HUES6 (cell line): Measurements from ENCODE around the gene DLX6.
A peak's percentile ranks its signal among the peaks of the same experiment; 100 is the strongest.

Source experiments
- H3K27ac ChIP-seq: 2 replicates; pipeline ENCODE4 v1.7.0; 2013; ENCODE audit warnings: low read depth, mild to moderate bottlenecking, low read length, inconsistent platforms
- H3K27me3 ChIP-seq: 2 replicates; pipeline ENCODE4 v1.6.1; 2013; ENCODE audit warnings: low read length; ENCODE audit not compliant: control insufficient read depth, insufficient read depth
- H3K36me3 ChIP-seq: 2 replicates; pipeline ENCODE4 v1.6.1; 2013; ENCODE audit warnings: low read length; ENCODE audit not compliant: control insufficient read depth, insufficient read depth
- H3K4me1 ChIP-seq: 2 replicates; pipeline ENCODE4 v1.6.1; 2013; ENCODE audit warnings: low read length; ENCODE audit not compliant: control insufficient read depth, insufficient read depth
- H3K4me3 ChIP-seq: 2 replicates; pipeline ENCODE4 v1.5.1; 2013; ENCODE audit warnings: low read depth, low read length
- H3K9ac ChIP-seq: one replicate; pipeline ENCODE4 v1.6.1; 2013; ENCODE audit warnings: mild to moderate bottlenecking, low read length
- H3K9me3 ChIP-seq: 2 replicates; pipeline ENCODE4 v1.6.1; 2013; ENCODE audit warnings: low read depth, low read length; ENCODE audit not compliant: control insufficient read depth, insufficient read depth

DLX6 gene

DNA sequence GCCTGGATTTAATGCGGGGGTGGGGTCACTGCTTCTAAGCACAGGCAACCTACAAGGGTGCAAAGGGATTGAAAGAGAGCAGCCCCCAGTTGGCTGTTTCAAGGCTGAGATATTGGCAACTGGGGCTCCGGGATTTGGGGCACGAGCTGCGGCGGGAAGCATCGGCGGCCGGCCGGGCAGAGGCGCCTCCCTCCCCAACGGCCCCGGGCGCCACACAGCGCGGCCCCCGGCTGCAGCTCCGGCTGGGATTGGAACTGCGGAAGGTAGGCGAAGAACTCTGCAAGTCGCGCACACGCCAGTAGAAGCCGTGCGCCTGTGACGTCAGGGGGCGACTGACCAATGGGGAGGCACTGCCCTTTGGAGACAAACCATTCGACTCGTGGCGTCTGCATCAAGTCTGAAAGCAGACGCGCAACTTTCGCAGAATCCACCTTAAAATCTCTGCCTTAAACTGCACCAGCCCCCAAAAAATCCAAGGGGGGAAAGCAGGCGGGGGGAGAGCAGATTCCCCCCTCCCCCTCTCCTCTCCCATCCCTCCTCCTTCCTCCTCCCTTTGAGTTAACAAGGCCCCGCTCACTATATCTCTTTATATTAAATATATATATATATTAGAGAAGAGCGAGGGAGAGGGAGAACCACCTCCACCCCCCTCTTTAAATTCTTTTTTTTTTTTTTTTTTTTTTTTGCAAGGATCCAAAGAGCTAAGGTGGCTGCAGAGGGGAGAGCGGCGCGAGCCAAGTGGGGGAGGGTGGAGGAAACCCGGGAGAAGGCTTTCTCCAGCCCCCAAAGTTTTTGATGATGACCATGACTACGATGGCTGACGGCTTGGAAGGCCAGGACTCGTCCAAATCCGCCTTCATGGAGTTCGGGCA lies at the start of gene DLX6:
Gene DLX6, plus strand, starts transcription at position 371 of the 872 bp plus-strand sequence. Its CDS starts 425 bp downstream, at position 796.
- Histone ChIP-seq H3K9ac (no peak within 1 kb of the TSS), H3K27ac (no peak within 1 kb of the TSS), H3K27me3 (peaks cover 99% of the 10 kb centered on the region), H3K4me3 (peak within 1 kb of the TSS; percentile 73), H3K36me3 (no peaks in the 10 kb centered on the region), H3K9me3 (no peaks in the 10 kb centered on the region), H3K4me1 (peaks cover 46% of the 10 kb centered on the region)

DNA sequence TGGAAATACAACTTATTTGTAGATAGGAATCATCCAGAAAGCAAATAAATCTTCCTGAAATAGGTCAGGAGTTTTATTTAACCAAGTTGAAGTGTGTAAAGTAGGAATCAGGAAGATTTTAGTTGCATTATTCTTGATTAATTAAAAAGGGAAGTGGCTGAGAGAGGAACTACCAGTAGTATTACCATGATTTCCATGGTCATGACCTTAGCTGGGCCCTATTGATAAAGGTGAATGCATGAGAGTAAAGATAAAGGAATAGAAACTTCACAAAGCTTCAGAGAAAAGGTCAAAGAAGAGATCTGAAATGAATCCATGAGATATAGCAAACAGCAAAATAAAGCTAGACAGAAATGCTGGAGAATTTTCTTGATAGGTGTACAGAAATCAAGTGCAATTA lies 46.2 kb upstream of the DLX6 start:
- H3K27ac ChIP-seq, result no peak overlapping the region
- no peak overlapping the region for H3K9ac ChIP-seq
- H3K27me3 ChIP-seq, result peaks cover 21% of the 10 kb centered on the region
- no peaks in the 10 kb centered on the region for H3K36me3 ChIP-seq
- H3K9me3 ChIP-seq, result no peaks in the 10 kb centered on the region
- no peak overlapping the region for H3K4me3 ChIP-seq
- no peaks in the 10 kb centered on the region for H3K4me1 ChIP-seq

DNA sequence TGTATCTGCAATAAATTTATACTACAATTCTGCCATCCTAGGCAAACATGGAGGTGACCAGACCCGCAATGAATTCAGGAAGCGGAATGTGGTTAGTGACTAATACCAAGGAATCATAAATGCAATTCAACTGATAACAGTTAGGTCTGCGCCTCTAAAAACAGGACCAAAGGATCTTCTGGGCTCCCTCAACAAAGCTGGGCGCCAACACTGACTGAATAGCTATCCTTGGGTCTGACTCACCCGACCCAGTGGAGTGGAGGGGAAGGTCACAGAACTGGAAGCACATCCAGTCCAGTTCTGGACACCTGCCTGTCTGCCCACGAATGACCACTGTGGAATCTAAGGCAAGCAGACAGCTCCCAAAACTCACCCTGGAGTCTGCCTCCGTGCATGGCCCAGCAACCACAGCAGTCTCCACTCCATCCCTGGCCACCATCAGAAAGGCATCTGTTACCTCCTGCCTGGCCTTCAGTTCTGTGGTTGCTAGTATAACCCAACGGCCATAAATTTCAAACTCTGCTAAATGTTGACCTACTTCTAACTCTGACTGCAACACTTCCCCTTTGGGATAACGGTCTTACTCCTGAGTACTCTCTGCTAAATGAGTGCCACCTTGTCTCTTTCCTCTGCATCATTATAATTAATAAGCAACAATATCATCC lies 43.0 kb upstream of the DLX6 start:
- Histone ChIP-seq H3K27me3 (peaks cover 35% of the 10 kb centered on the region), H3K27ac (no peak overlapping the region), H3K9me3 (no peaks in the 10 kb centered on the region), H3K4me3 (no peak overlapping the region), H3K9ac (no peak overlapping the region), H3K36me3 (no peaks in the 10 kb centered on the region), H3K4me1 (no peaks in the 10 kb centered on the region)

DNA sequence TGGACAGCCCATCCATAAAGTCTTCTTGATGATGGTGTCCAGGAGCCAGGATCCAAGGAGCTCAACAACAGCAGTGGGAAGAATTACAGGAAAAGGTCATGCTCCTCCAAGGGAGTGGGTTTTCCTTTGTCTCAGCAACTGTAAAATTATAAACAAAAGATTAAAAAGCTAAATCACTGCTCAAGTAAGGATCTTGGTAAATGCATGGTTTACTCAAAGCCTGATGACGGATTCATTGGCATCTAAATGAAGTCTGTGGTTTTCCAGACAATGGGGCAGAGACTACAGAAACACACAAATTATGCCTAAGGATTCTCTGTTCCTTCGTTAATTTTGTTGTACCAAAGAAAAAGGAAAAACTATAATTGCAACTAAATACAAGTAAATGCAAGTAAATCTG lies 36.4 kb upstream of the DLX6 start:
- H3K27me3 ChIP-seq, result peaks cover 32% of the 10 kb centered on the region

DNA sequence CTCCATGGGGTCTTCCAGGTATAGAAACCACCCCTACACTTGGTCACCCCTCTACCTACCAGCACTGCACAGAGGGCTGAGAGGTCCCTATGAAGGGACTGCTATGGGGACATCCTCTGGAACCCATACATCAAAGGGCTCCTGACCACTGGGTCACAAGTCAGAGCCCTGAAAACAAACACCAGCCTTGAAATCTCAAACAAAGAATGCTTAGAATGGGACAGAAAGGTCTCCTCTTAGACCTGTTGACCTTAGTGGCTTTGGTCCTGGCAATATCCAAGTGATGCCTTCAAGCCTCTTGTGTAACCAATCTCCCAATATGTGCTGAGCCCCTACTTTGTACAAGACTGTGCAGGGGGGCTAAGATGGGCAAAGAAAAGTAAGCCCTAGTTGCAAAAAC lies 34.6 kb upstream of the DLX6 start:
- Histone ChIP-seq H3K9ac (no peak overlapping the region), H3K27ac (no peak overlapping the region), H3K9me3 (no peaks in the 10 kb centered on the region), H3K4me3 (no peak overlapping the region), H3K4me1 (no peaks in the 10 kb centered on the region), H3K27me3 (peaks cover 18% of the 10 kb centered on the region; the same call in 1 of the 2 replicates), H3K36me3 (no peaks in the 10 kb centered on the region)

More for the DNA sequence above, 36.4 kb upstream of the DLX6 start:
- H3K4me1 ChIP-seq, result no peaks in the 10 kb centered on the region
- H3K4me3 ChIP-seq, result no peak overlapping the region
- H3K9ac ChIP-seq, result no peak overlapping the region
- H3K36me3 ChIP-seq, result no peaks in the 10 kb centered on the region
- H3K27ac ChIP-seq, result no peak overlapping the region
- H3K9me3 ChIP-seq, result no peaks in the 10 kb centered on the region

DNA sequence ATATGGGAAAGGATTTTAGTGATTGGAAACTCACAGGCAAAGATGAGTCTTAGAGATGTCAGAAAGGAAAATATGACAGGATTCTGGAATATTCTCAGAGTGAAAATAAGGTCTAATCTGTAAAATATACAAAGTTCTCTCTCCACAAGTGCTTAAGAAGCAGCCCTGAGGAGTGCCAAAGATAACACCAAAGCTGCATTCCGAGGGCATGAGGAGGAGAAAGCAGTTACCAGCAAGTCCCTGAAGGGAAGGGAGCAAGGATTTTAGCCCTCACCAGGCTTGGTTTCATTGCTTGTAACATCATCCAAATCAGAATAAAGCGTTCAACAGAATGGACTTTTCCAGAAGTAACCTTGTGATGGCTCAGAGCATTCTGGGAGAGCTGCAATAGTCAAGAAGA lies 31.4 kb upstream of the DLX6 start:
- Histone ChIP-seq H3K9me3 (no peaks in the 10 kb centered on the region), H3K4me3 (no peak overlapping the region), H3K36me3 (no peaks in the 10 kb centered on the region), H3K27me3 (peaks cover 13% of the 10 kb centered on the region; the same call in 1 of the 2 replicates), H3K4me1 (no peaks in the 10 kb centered on the region), H3K27ac (no peak overlapping the region), H3K9ac (no peak overlapping the region)

DNA sequence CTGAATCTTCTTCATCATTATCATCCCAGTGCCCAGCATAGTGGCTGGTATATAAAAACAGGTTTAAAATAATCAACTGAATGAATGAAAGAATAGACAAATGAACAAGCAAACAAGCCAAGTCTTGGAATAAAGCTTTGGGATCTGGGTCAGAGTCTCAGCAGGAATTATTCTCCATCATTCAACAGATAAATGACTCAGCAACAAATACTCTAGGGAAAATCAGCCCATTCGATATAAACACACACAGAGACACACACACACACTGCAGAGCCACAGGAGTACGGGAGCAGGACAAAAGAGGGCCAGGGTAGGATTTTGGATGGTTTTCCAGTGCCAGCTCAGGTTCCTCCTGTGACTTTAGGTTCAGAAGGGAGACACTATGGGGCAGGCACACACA lies 29.2 kb upstream of the DLX6 start:
- Histone ChIP-seq H3K9me3 (no peaks in the 10 kb centered on the region), H3K4me3 (no peak overlapping the region), H3K36me3 (no peaks in the 10 kb centered on the region), H3K27ac (no peak overlapping the region), H3K4me1 (no peaks in the 10 kb centered on the region), H3K9ac (no peak overlapping the region), H3K27me3 (peaks cover 7% of the 10 kb centered on the region; the same call in 1 of the 2 replicates)

DNA sequence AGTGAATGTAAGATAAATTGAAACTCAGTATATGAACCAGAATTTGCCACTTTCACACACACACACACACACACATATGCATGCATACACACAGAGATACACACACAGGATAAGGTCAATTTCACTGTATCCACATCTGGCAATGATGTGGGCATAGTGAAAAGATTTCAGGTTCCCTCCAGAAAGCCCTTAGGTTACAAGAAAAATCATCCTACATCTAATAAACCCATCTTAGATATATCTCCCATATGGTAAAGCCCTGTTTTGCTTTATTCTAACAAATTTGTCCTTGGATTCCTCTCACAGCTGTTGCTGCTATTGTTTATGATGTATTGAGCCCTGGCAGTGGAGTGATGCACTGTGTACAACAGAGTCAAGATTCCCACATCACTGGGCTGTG lies 27.9 kb upstream of the DLX6 start:
- Histone ChIP-seq H3K36me3 (no peaks in the 10 kb centered on the region), H3K9me3 (no peaks in the 10 kb centered on the region), H3K9ac (no peak overlapping the region), H3K4me1 (no peaks in the 10 kb centered on the region), H3K27ac (no peak overlapping the region), H3K27me3 (peaks cover 7% of the 10 kb centered on the region; the same call in 1 of the 2 replicates), H3K4me3 (no peak overlapping the region)

DNA sequence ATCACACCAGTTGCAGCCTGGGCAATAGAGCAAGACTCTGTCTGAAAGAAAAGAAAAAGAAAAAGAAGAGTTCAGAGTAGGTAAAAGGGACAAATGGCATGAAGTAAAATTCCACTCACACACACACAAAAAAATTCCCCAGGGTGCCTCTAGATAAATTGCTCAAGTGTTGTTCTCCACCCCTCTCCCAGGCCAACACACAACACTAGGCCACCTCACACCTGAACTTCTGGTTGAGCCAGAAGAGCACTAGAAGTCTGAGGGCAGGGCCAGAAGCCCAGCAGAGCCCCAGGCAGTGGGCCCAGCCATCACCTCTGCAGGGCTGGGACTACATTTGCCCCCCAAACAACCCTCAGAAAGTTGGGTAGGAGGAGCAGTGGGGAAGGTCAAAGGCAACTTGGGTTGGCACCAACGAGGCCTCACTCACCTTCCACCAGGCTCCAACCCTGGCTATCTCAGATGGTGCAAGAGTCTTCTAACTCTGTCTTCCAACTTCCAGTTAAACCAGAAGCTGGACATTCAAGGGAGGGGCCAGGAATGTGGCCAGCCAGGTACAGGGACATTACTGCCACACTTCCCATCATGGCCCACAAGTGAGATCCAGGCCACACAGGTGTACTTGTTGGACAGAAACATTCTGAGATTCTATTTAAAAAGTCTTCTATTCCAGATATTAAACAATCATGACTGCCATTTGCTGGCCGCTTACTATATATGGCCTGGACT lies 25.6 kb upstream of the DLX6 start:
- no peaks in the 10 kb centered on the region for H3K36me3 ChIP-seq
- H3K27me3 ChIP-seq, result peaks cover 11% of the 10 kb centered on the region; the same call in 1 of the 2 replicates
- no peak overlapping the region for H3K9ac ChIP-seq
- no peaks in the 10 kb centered on the region for H3K9me3 ChIP-seq
- no peaks in the 10 kb centered on the region for H3K4me1 ChIP-seq
- no peak overlapping the region for H3K27ac ChIP-seq
- no peak overlapping the region for H3K4me3 ChIP-seq

DNA sequence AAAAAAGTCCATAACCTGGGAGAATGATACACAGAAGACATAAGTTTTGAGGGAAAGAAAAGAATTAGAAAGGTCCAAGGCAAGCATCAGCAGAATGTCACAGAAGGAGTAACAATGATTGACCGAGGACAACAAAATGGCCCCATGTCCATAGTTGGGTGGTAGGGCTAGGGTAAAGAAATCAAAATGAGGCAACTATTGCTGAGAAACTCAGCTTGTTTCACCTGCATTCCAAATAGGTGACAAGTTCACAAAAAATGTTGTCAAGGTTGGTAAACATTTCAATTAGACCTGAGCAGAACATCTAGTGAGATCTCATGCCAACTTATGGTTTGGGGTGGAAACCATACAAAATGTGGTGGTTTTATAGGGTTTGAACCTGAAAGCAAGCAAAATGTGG lies 22.8 kb upstream of the DLX6 start:
- no peak overlapping the region for H3K27ac ChIP-seq
- no peaks in the 10 kb centered on the region for H3K9me3 ChIP-seq
- no peak overlapping the region for H3K9ac ChIP-seq
- H3K27me3 ChIP-seq, result peaks cover 36% of the 10 kb centered on the region
- H3K4me3 ChIP-seq, result no peak overlapping the region
- H3K4me1 ChIP-seq, result peaks cover 8% of the 10 kb centered on the region; the same call in 1 of the 2 replicates
- H3K36me3 ChIP-seq, result no peaks in the 10 kb centered on the region
